Esophagus squamous epithelium (tissue), 5 donors: ENCODE measurements around the gene CAMK2N1. TPM values are rescaled to one million over a fixed set of nuclear protein-coding genes. Genes with fewer than 3 reads are reported as not detected.
"Not testable (repeated sequence)": the region's sequence is repeated elsewhere in the genome, so short reads cannot be mapped to it uniquely, and the experiment has no call there.

Experiments
- DNase-seq: peaks from one replicate; lab custom pipeline; 2025; lab: John Stamatoyannopoulos, UW
- H3K27ac ChIP-seq, 4 donors: fragments of 200-600 bp; sonication (generic); one replicate each; pipeline ENCODE4 v1.5.1; 2016 to 2019; ENCODE audit warnings: mild to moderate bottlenecking in 1 of 4
- H3K27me3 ChIP-seq, 4 donors: fragments of 200-600 bp; sonication (generic); 1 replicate in 3 of 4; 2 replicates in 1 of 4; pipeline versions ENCODE4 v1.5.1 to v1.6.0; 2017 to 2021; ENCODE audit warnings: antibody characterized with exemption in 1 of 4
- H3K36me3 ChIP-seq, 3 donors: fragments of 200-600 bp; sonication (generic); one replicate each; pipeline ENCODE4 v1.5.1; 2016 to 2019
- H3K4me1 ChIP-seq, 3 donors: fragments of 200-600 bp; sonication (generic); one replicate each; pipeline ENCODE4 v1.5.1; 2017 to 2019
- H3K4me3 ChIP-seq, 4 donors: fragments of 200-600 bp; sonication (generic); 1 replicate in 3 of 4; 2 replicates in 1 of 4; pipeline ENCODE4 v1.5.1; 2016 to 2019; ENCODE audit warnings: mild to moderate bottlenecking in 2 of 4, moderate library complexity in 1 of 4
- H3K9me3 ChIP-seq, 3 donors: fragments of 200-600 bp; sonication (generic); one replicate each; pipeline ENCODE4 v1.5.1; 2016 to 2019
- CTCF ChIP-seq, 6 experiments: fragments of 450-650 bp in 4 of 6; fragments of 200-600 bp in 2 of 6; sonication (generic) in 2 of 6; IDR thresholded peaks; one replicate each; pipeline ENCODE4 v1.5.1; 2016 to 2019; ENCODE audit warnings: antibody characterized with exemption in 6 of 6, mild to moderate bottlenecking in 4 of 6, moderate library complexity in 4 of 6
- POLR2A ChIP-seq, 4 donors: fragments of 450-650 bp; IDR thresholded peaks; one replicate each; pipeline ENCODE4 v1.6.1; 2017; ENCODE audit warnings: antibody characterized with exemption in 4 of 4, mild to moderate bottlenecking in 4 of 4, moderate library complexity in 3 of 4
- WGBS, 2 donors: methylation state at CpG; one replicate each; pipeline ENCODE4 v1.1.5; 2018; 5-methylcytosine and 5-hydroxymethylcytosine counted together
- intact Hi-C: fragments of 100-400 bp; cut with DNase I; formaldehyde crosslinking; loops from one replicate; pipeline ENCODE4 v1.15.0; 2022
- total RNA-seq, 4 donors: library from RNA; depleted of rRNA; stranded (reverse); fragments of >200 nt; gene quantifications; one replicate each; pipeline ENCODE4 v1.1.0, GENCODE V29; 2016
- donor health status: DM: yes; HTN: yes; CAD: no.

Gene CAMK2N1
- total RNA-seq, 4 donors from 2014 or later = 3.1 to 12.8 (median 6.8) TPM

- H3K27me3 ChIP-seq = peaks cover 0 to 57% (median 4%) of the 10 kb centered on the region in 4 donors
- H3K4me1 ChIP-seq = no peaks in the 10 kb centered on the region
- no peaks in the 10 kb centered on the region for H3K9me3 ChIP-seq
- no peaks in the 10 kb centered on the region for H3K36me3 ChIP-seq
- 51 to 53% methylated on average over 7 of the region's 7 CpGs for WGBS, 2 donors
- H3K27ac ChIP-seq = no peak overlapping the region
- TF ChIP-seq CTCF (IDR thresholded peaks at IDR 0.05) (no peak), POLR2A (IDR thresholded peaks at IDR 0.05) (no peak)
- no peak overlapping the region for H3K4me3 ChIP-seq
- DNase-seq = no peak
- intact Hi-C loops = no loop called here
Observed at GRCh38 chr1:20528221-20528620, 42.2 kb upstream of the CAMK2N1 start.

GRCh38 chr1:20526267-20526666 is 40.3 kb upstream of the CAMK2N1 start:
- intact Hi-C loops = no loop called here
- TF ChIP-seq POLR2A (IDR thresholded peaks at IDR 0.05) (no peak), CTCF (IDR thresholded peaks at IDR 0.05) (no peak)
- DNase-seq = no peak
- no peak overlapping the region for H3K4me3 ChIP-seq
- no peaks in the 10 kb centered on the region for H3K36me3 ChIP-seq
- H3K9me3 ChIP-seq = no peaks in the 10 kb centered on the region
- peaks cover 0 to 37% (median 4%) of the 10 kb centered on the region in 4 donors for H3K27me3 ChIP-seq
- 72 to 85% methylated on average over 6 of the region's 6 CpGs for WGBS, 2 donors
- H3K27ac ChIP-seq = no peak overlapping the region
- peaks cover 0 to 7% (median 0%) of the 10 kb centered on the region in 3 donors for H3K4me1 ChIP-seq

GRCh38 chr1:20521960-20522861 is 36.2 kb upstream of the CAMK2N1 start:
- DNase-seq = no peak
- TF ChIP-seq CTCF (IDR thresholded peaks at IDR 0.05) (peak; percentile 75 to 95 (median 92)), POLR2A (IDR thresholded peaks at IDR 0.05) (no peak)
- intact Hi-C loops = loop anchor here (5.0 kb wide), 1 partner anchor 120 kb away; no protein-coding TSS in a partner anchor
- H3K4me3 ChIP-seq = peak overlapping the region in 2 of 4 donors; percentile 8 to 41
- H3K9me3 ChIP-seq = no peaks in the 10 kb centered on the region
- no peaks in the 10 kb centered on the region for H3K36me3 ChIP-seq
- H3K27me3 ChIP-seq = peaks cover 0 to 6% (median 0%) of the 10 kb centered on the region in 4 donors
- 17 to 20% methylated on average over 17 of the region's 17 CpGs for WGBS, 2 donors
- H3K4me1 ChIP-seq = peaks cover 0 to 7% (median 0%) of the 10 kb centered on the region in 3 donors
- H3K27ac ChIP-seq = no peak overlapping the region

GRCh38 chr1:20519609-20520262 is 33.7 kb upstream of the CAMK2N1 start:
- peaks cover 0 to 24% (median 0%) of the 10 kb centered on the region in 4 donors for H3K27me3 ChIP-seq
- 40 to 48% methylated on average over 7 of the region's 7 CpGs for WGBS, 2 donors
- intact Hi-C loops = loop anchor here (5.0 kb wide), 1 partner anchor 123 kb away; no protein-coding TSS in a partner anchor
- H3K4me3 ChIP-seq, DNase-seq, H3K36me3 ChIP-seq, H3K9me3 ChIP-seq, H3K27ac ChIP-seq, H3K4me1 ChIP-seq: not testable (repeated sequence)

GRCh38 chr1:20511518-20512428 is 25.8 kb upstream of the CAMK2N1 start:
- 46 to 47% methylated on average over 6 of the region's 6 CpGs for WGBS, 2 donors
- Histone ChIP-seq H3K27me3 (peaks cover 0 to 42% (median 0%) of the 10 kb centered on the region in 4 donors), H3K9me3 (no peaks in the 10 kb centered on the region), H3K27ac (no peak overlapping the region), H3K36me3 (no peaks in the 10 kb centered on the region), H3K4me1 (peaks cover 6 to 14% (median 9%) of the 10 kb centered on the region in 3 donors), H3K4me3 (no peak overlapping the region)
- DNase-seq = no peak
- intact Hi-C loops = no loop called here
- TF ChIP-seq CTCF (IDR thresholded peaks at IDR 0.05) (no peak), POLR2A (IDR thresholded peaks at IDR 0.05) (no peak)
